Measurements from ENCODE around the gene IP6K3.

Gene IP6K3

DNA sequence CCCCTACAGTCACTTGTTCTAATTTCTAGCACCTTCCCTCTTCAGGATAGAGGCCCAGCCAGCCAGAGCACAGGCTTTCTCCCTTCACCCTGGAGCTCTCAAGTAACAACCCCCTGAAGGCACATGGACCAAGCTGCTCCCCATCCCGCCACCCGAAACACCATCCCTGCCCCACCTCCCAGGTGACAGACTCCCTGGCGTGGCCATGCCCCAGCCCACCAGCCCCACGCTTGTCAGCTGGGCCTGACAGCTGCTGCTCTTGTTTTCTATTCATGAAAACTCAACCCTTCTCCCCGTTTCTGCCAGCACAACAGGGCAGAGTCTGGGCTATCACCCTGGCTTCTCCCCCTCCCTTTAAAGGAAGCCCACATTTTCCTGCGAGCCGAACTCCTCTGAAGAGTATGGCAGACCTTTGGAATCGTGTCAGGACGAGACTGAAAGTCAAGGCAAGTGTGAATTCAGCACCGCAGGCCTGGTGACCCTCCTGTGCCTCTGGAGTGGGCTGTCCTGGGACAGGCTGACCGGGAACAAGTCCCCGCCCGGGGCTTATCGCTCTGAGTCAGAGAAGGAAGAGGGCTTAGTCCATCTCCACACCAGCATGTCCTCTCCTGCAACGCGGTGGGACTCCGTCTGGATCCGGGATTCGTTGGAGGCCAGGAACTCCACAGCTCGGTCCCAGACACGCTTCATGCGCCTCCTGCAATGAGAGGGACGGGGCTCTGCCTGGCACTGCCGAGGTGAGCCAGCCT is 25.6 kb upstream of the IP6K3 start:
- H3K27ac Mint-ChIP-seq: no peak overlapping the region
- CTCF ChIA-PET: interaction anchor here (0.9 to 16.2 kb wide), 16 partner anchors 9 to 383 kb away, joined by 3 to 167 read pairs (median 6); partner anchors contain the start of gene IP6K3
- peaks cover 29% of the 10 kb centered on the region for H3K27me3 Mint-ChIP-seq
- H3K9me3 Mint-ChIP-seq: no peaks in the 10 kb centered on the region
- peaks cover 26% of the 10 kb centered on the region for H3K36me3 Mint-ChIP-seq
- H3K4me3 Mint-ChIP-seq: no peak overlapping the region
- no peak for DNase-seq
- H3K4me1 Mint-ChIP-seq: peaks cover 6% of the 10 kb centered on the region

DNA sequence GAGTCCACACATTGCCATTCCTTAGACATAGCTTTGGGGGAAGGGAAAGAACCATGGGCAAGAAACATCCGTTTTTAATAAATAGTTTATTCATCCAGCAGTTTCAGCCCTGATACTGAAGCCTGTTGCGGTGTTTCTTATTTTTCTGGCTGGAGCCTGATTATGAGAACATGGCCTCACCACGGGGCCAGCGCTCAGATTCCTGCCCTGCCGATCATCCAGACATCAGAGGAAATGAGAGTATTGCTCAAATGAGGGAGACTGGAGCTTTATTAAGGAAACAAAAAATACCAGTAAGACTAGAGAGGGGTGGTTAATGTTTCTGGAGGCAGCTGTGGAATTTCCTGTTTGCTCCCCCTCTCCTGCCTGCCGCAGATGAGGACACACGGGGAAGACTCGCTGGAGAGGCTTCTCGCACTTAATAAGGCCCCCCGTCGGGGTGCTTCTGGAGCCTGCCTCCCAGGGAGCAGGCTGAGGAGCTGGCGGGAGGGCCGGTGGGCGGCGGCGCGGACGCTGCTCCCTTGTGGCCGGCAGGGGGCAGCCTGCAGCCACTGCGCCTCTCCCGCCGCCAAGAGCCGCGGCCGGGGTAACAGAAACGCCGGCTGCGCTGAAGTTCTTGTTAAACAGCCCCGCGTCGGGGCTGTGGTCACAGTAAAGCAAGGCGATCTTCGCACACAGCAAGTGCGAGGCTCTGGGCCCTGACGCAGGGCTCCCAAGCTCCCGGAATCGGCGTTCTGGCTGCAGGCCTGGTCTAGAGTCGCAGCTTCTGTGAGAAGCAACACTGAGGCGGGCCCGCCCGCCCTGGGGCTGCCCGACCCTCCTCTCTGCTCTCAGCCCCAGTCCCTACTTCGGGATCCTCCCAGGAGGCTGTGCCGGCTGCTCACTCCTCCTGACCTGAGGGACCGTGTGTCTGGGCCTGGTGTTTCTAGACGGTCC is 24.7 kb upstream of the IP6K3 start:
- Mint-ChIP-seq H3K4me1 (peaks cover 6% of the 10 kb centered on the region), H3K36me3 (peaks cover 19% of the 10 kb centered on the region), H3K4me3 (no peak overlapping the region), H3K27ac (peak overlapping the region; percentile 6), H3K27me3 (peaks cover 33% of the 10 kb centered on the region), H3K9me3 (no peaks in the 10 kb centered on the region)
- DNase-seq: peak; percentile 70
- CTCF ChIA-PET: interaction anchor here (0.8 to 16.2 kb wide), 27 partner anchors 7 to 383 kb away, joined by 3 to 167 read pairs (median 4); partner anchors contain the start of gene IP6K3

DNA sequence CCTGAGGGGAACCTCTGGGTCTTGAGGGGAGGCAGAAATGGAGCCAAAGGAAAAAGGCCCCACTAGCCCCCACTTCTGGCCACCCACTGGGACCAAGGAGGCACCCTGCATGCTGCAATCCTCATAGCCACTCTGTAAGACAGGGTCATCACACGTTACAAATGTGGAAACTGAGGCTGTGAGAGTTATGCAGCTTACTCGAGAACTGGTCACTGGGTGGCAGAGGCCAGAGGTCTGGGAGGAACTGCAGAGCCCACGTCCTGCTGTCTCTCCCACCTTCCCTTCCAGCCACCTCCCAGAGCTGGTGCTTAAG is 24.1 kb upstream of the IP6K3 start:
- H3K4me3 Mint-ChIP-seq: no peak overlapping the region
- peaks cover 13% of the 10 kb centered on the region for H3K36me3 Mint-ChIP-seq
- peaks cover 40% of the 10 kb centered on the region for H3K27me3 Mint-ChIP-seq
- no peaks in the 10 kb centered on the region for H3K9me3 Mint-ChIP-seq
- CTCF ChIA-PET: interaction anchor here (0.8 to 16.2 kb wide), 27 partner anchors 8 to 384 kb away, joined by 3 to 167 read pairs (median 4); partner anchors contain the start of gene IP6K3
- peaks cover 6% of the 10 kb centered on the region for H3K4me1 Mint-ChIP-seq
- no peak overlapping the region for H3K27ac Mint-ChIP-seq
- no peak for DNase-seq

DNA sequence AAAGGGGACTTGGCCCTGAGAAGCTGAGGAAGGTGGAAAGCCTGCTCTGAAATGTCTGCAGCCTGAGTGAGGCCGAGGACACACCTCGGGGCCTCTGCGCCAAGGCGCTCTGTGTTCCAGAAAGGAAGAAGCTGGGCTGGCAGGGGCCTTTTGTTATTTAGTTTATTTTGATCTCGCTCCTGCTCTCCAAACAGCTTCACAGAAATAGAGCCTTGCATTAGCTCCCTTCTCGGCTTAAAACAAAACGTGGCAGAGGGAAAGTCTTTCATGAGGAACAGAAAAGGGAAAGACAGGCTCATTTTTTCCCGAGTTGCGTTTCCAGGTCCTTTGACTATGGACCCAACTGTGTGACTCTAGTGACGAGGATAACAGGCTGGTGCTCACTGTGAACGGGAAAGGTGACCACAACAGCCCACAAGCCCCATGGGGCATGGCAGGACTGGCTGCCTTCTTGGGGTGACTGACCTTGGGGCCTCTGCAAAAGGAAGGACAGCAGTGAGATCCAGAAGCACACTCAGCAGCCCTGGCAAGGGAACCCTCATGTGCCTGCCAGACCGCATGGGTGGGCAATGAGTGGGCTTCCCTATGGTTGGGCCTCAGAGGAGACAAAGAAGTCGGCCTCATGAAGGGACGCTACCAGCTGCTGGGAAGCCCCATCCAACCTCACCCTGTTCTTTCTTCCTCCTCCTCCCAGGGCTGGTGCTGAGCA is 23.6 kb upstream of the IP6K3 start:
- no peaks in the 10 kb centered on the region for H3K9me3 Mint-ChIP-seq
- CTCF ChIA-PET: interaction anchor here (0.6 to 16.2 kb wide), 20 partner anchors 8 to 385 kb away, joined by 3 to 167 read pairs (median 4); partner anchors contain the start of genes IP6K3 and UQCC2
- H3K36me3 Mint-ChIP-seq: peaks cover 10% of the 10 kb centered on the region
- no peak overlapping the region for H3K27ac Mint-ChIP-seq
- peaks cover 43% of the 10 kb centered on the region for H3K27me3 Mint-ChIP-seq
- H3K4me3 Mint-ChIP-seq: no peak overlapping the region
- DNase-seq: no peak
- H3K4me1 Mint-ChIP-seq: peaks cover 6% of the 10 kb centered on the region

DNA sequence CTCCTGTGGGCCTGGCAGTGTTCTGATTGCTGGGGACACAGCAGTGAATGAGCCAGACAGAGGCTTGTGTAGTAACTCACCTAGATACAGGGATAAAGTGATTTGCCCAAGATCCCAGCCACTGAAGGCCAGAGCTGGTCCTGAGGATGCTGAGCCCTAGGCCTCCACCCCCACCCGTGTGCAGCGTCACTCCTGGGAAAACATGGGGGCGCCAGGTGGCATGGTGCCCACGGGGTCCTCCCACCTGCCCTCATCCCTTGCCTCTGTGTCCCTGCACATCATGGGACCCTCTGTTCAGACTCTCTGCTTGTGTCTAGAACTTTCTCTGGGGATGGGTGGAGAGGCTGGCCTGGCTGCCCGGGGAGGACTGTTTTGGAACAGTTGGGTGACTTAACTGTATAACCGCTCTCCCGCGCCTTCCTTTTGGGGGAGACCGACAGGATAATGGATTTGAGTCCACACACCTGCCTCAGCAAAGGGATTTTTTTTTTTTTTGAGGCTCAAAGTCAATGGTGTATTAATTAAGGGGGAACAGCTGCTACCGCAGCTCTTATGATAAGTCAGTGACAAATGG is 22.6 kb upstream of the IP6K3 start:
- no peak overlapping the region for H3K27ac Mint-ChIP-seq
- peaks cover 46% of the 10 kb centered on the region for H3K27me3 Mint-ChIP-seq
- H3K4me1 Mint-ChIP-seq: peaks cover 6% of the 10 kb centered on the region
- H3K4me3 Mint-ChIP-seq: no peak overlapping the region
- CTCF ChIA-PET: interaction anchor here (0.7 to 16.2 kb wide), 12 partner anchors 9 to 385 kb away, joined by 3 to 167 read pairs (median 6); partner anchors contain the start of genes IP6K3 and UQCC2
- H3K9me3 Mint-ChIP-seq: no peaks in the 10 kb centered on the region
- DNase-seq: no peak
- peaks cover 5% of the 10 kb centered on the region for H3K36me3 Mint-ChIP-seq

DNA sequence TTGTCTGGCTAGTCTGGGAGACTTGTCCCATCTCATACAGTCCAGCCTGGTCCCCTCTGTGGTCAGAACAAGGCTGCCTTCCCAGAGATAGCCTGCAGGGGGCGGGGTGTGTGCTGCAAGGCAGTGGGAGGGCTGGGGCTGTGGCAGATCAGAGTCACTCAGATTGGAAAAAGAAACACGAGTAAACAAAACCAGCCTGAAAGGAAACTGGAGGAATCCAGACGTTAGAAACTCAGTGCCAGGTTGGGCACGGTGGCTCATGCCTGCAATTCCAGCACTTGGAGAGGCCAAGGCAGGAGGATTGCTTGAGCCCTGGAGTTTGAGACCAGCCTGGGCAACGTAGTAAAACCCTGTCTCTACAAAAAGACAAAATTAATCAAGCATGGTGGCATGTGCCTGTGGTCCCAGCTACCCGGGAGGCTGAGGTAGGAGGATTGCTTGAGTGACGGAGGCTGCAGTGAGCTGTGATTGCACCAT is 22.0 kb upstream of the IP6K3 start:
- Mint-ChIP-seq H3K4me3 (no peak overlapping the region), H3K27ac (peak overlapping the region; percentile 21), H3K27me3 (peaks cover 53% of the 10 kb centered on the region), H3K36me3 (peaks cover 5% of the 10 kb centered on the region), H3K4me1 (peaks cover 6% of the 10 kb centered on the region), H3K9me3 (no peaks in the 10 kb centered on the region)
- DNase-seq: peak; percentile 87
- CTCF ChIA-PET: interaction anchor here (1.5 to 16.2 kb wide), 8 partner anchors 10 to 386 kb away, joined by 4 to 167 read pairs (median 18); partner anchors contain the start of genes IP6K3 and UQCC2

DNA sequence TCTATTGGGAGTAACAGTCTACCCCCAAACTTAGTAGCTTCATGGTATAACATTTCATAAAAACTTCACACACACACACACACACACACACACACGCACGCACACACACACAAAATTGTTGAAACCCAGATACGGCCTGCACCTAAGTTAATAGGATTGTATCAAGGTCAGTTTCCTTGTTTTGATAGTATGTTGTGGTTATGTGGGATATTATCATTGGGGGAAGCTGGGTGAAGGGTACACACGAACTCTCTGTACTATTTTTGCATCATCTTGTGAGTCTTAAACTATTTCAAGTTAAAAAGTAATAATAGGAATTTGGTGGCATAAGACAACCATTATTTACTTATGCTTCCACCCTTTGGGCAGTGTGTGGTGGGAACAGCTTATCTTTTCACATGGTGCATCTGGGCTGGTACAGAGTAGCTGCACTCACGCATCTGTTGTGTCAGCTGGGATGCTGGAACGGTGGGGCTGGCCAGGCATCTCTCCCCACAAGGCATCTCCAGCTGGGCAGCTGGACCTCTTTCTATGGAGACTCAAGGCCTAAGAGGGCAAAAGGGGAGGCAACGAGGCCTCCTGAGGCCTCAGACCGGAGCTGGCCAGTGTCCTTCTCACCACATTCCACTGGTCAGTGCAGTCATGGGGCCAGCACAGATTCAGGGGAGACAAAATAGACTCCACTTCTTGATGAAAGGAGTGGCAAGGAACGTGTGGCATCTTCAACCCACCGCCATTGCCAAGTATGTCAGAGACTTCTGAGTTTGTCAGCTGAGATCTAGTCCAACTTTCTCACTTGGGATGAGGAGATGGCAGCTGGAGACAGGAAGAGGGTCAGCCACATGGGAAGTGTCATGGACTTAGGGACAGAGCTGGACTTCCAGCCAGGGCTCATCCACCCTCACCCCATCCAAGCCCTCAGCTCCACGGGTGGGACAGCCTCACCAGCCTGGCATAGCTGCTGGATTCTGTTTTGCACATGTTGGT is 20.5 kb upstream of the IP6K3 start:
- no peak for DNase-seq
- H3K9me3 Mint-ChIP-seq: no peaks in the 10 kb centered on the region
- CTCF ChIA-PET: interaction anchor here (0.5 to 16.2 kb wide), 14 partner anchors 11 to 392 kb away, joined by 3 to 167 read pairs (median 4); partner anchors contain the start of genes IP6K3 and UQCC2
- peaks cover 6% of the 10 kb centered on the region for H3K4me1 Mint-ChIP-seq
- H3K4me3 Mint-ChIP-seq: no peak overlapping the region
- no peaks in the 10 kb centered on the region for H3K36me3 Mint-ChIP-seq
- H3K27me3 Mint-ChIP-seq: peaks cover 56% of the 10 kb centered on the region
- H3K27ac Mint-ChIP-seq: no peak overlapping the region

DNA sequence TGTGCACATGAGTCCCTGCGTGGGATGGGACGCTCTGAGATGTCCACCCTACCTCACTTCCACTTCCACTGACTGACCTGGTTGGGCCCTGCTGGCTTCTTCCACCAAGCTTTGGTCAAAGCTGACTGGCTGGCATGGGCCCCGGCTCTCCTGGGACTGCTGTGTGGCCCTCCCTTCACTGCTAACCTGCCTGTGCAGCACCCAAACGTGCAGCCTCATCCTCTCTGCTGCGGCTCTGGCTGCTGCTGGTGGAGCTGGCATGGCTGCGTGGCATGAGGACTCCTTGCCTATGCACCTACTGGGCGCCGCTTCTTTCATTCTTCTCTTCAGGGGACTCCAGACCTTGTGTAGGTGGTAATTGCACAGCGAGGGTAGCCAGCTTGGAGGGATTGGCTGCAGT is 18.7 kb upstream of the IP6K3 start:
- H3K9me3 Mint-ChIP-seq: no peaks in the 10 kb centered on the region
- H3K4me1 Mint-ChIP-seq: peaks cover 4% of the 10 kb centered on the region
- H3K27me3 Mint-ChIP-seq: peaks cover 63% of the 10 kb centered on the region
- no peak for DNase-seq
- no peak overlapping the region for H3K4me3 Mint-ChIP-seq
- no peaks in the 10 kb centered on the region for H3K36me3 Mint-ChIP-seq
- CTCF ChIA-PET: interaction anchor here (9.0 to 16.2 kb wide), 2 partner anchors 15 to 261 kb away, joined by 144 to 167 read pairs; partner anchors contain the start of gene IP6K3
- no peak overlapping the region for H3K27ac Mint-ChIP-seq

DNA sequence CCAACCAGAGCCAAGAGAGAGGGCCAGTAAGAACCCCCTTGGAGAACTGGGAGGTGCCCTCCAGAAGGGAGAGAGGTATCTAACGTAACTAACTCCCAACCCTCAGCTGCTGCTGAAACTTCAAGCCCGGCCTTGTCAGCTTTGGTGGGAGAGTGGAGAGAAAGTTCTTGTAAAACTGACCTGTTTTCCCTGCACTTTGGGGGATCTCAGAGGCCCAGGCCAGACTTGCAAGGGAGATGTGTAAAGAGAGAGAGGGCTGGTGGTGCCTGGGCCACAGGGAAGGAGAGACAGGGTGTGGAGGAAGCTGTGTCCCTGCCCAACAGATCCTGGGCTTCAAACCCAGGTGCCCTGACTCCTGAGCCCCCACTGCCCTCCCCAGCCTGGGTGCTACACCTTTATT is 17.3 kb upstream of the IP6K3 start:
- Mint-ChIP-seq H3K27ac (no peak overlapping the region), H3K4me3 (no peak overlapping the region), H3K27me3 (peaks cover 59% of the 10 kb centered on the region), H3K9me3 (no peaks in the 10 kb centered on the region), H3K36me3 (no peaks in the 10 kb centered on the region), H3K4me1 (peaks cover 4% of the 10 kb centered on the region)
- DNase-seq: no peak
- CTCF ChIA-PET: interaction anchor here (1.1 to 16.2 kb wide), 6 partner anchors 14 to 391 kb away, joined by 3 to 144 read pairs (median 5); partner anchors contain the start of genes IP6K3 and UQCC2

DNA sequence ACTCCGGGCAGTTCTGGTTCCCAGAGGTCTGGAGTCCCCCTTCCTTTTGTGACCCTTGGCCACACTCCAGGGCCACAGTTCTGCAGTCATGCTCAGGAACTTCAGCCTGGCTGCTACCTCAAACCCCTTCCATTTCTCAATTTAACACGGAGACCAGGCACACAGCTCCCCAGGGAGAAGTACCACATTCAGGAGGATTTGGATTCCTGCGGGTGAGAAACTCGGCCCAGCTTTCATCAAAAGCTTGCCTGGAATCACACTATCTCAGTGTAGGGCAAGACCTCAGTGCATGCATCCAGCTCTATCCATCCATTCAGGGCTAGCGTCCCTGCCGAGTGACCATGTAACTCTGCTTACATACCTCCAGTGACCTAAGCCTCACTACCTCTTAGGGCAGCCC is 16.8 kb upstream of the IP6K3 start:
- peaks cover under 1% of the 10 kb centered on the region for H3K4me1 Mint-ChIP-seq
- DNase-seq: no peak
- H3K27me3 Mint-ChIP-seq: peaks cover 53% of the 10 kb centered on the region
- CTCF ChIA-PET: interaction anchor here (1.1 to 16.2 kb wide), 6 partner anchors 13 to 392 kb away, joined by 3 to 144 read pairs (median 5); partner anchors contain the start of genes IP6K3 and UQCC2
- no peak overlapping the region for H3K27ac Mint-ChIP-seq
- no peaks in the 10 kb centered on the region for H3K36me3 Mint-ChIP-seq
- no peak overlapping the region for H3K4me3 Mint-ChIP-seq
- H3K9me3 Mint-ChIP-seq: no peaks in the 10 kb centered on the region

DNA sequence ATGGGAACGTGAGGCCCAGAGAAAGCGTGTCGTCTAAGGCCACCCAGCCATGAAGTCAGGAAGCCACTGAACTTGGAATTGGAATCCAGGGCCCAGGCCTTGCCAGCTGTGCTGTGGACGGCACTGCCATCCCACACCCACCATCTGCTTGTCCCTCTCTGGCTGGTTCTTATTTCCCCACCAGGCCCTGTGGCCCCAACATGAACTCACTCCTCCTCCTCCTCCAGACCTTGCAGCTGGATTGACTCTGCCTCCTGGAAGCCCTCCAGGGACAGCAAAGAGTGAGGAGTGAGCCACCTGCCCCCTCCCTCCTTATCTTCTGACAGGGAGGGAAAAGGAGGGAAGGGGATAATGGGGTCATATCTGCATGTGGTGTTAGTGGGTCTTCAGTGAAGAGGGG is 16.0 kb upstream of the IP6K3 start:
- CTCF ChIA-PET: interaction anchor here (0.7 to 16.2 kb wide), 7 partner anchors 13 to 368 kb away, joined by 3 to 144 read pairs (median 3); partner anchors contain the start of genes IP6K3 and UQCC2
- Mint-ChIP-seq H3K9me3 (no peaks in the 10 kb centered on the region), H3K4me1 (no peaks in the 10 kb centered on the region), H3K27me3 (peaks cover 51% of the 10 kb centered on the region), H3K4me3 (no peak overlapping the region), H3K27ac (no peak overlapping the region), H3K36me3 (no peaks in the 10 kb centered on the region)
- DNase-seq: no peak

All from activated naive CD4-positive, alpha-beta T cell treated with anti-CD3 and anti-CD28 coated beads, Interleukin-2, amount 10 ng/mL, durations not matched to agents 7 days and 5 days (primary cell).